Measurements from ENCODE around the gene PDLIM4. TPM values are rescaled to one million over a fixed set of nuclear protein-coding genes. Genes with fewer than 3 reads are reported as not detected.

Gene PDLIM4
- total and polyA plus RNA-seq, 2 experiments from 2014 or later = 25.2 to 31.8 TPM

- TF ChIP-seq STAT1 (IDR thresholded peaks at IDR 0.05; ENCODE audit: unreplicated experiment) = no peak
- no peak for TF ChIP-seq POLR2AphosphoS5 (IDR thresholded peaks at IDR 0.05; ENCODE audit: low read depth)
- TF ChIP-seq ZNF114 (CRISPR knock-in tag; IDR thresholded peaks at IDR 0.05) = no peak
- no peak for TF ChIP-seq JUNB (IDR thresholded peaks at IDR 0.05; ENCODE audit: unreplicated experiment)
- TF ChIP-seq EZH2phosphoT487 (IDR thresholded peaks at IDR 0.05; ENCODE audit: unreplicated experiment) = no peak
- no peak for TF ChIP-seq EZH2 (IDR thresholded peaks at IDR 0.05; ENCODE audit: low read depth, unreplicated experiment)
- TF ChIP-seq REST (IDR thresholded peaks at IDR 0.05; ENCODE audit: unreplicated experiment) = no peak
- no peak for TF ChIP-seq CREB1 (CRISPR knock-in tag; IDR thresholded peaks at IDR 0.05; ENCODE audit: low read depth)
- TF ChIP-seq NANOG (IDR thresholded peaks at IDR 0.05; ENCODE audit: borderline replicate concordance) = no peak
Measured at GRCh38 chr5:132209131-132209530, 48.4 kb upstream of the PDLIM4 start (continued).

GRCh38 chr5:132209901-132210545, 47.5 kb upstream of the PDLIM4 start:
- peaks cover 7% of the 10 kb centered on the region for H3K27me3 Mint-ChIP-seq (ENCODE audit: insufficient read depth, low read depth, poor library complexity)
- no peaks in the 10 kb centered on the region for H3F3A ChIP-seq (replicated peaks; ENCODE audit: low read depth)
- ATAC-seq = no peak
- TF ChIP-seq ETS1 (IDR thresholded peaks at IDR 0.05) (no peak), EZH2 (IDR thresholded peaks at IDR 0.05; ENCODE audit: low read depth, unreplicated experiment) (no peak), CREB1 (CRISPR knock-in tag; IDR thresholded peaks at IDR 0.05; ENCODE audit: low read depth) (no peak), NANOG (IDR thresholded peaks at IDR 0.05; ENCODE audit: borderline replicate concordance) (no peak), ZNF462 (CRISPR knock-in tag; IDR thresholded peaks at IDR 0.05) (no peak), ZNF331 (CRISPR knock-in tag; IDR thresholded peaks at IDR 0.05; ENCODE audit: low read depth) (no peak), STAT1 (IDR thresholded peaks at IDR 0.05; ENCODE audit: unreplicated experiment) (no peak)

More at GRCh38 chr5:132209901-132210545, 47.5 kb upstream of the PDLIM4 start:
- no peaks in the 10 kb centered on the region for H3K4me1 ChIP-seq (ENCODE audit: insufficient read depth)
- H3K79me2 ChIP-seq (replicated peaks; ENCODE audit: insufficient read depth) = no peaks in the 10 kb centered on the region
- no peak overlapping the region for H2AFZ ChIP-seq
- no peak overlapping the region for H3K4me3 ChIP-seq
- H3K27me3 ChIP-seq (ENCODE audit: insufficient read depth) = no peaks in the 10 kb centered on the region
- DNase-seq (ENCODE audit: low spot score) = no peak
- H3K36me3 Mint-ChIP-seq (ENCODE audit: low read depth) = no peaks in the 10 kb centered on the region
- H3K27ac Mint-ChIP-seq = no peak overlapping the region
- H3K4me3 Mint-ChIP-seq = no peak overlapping the region
- H3K9me2 ChIP-seq (ENCODE audit: insufficient read depth) = 0 out of 2 replicates have a peak, but pooled peaks cover 5% of the 10 kb centered on the region
- no peaks in the 10 kb centered on the region for H3K9me3 Mint-ChIP-seq
- H4K20me1 ChIP-seq (replicated peaks; ENCODE audit: insufficient read depth) = no peaks in the 10 kb centered on the region
- no peak overlapping the region for H3K27ac ChIP-seq (ENCODE audit: low read depth)
- H3K4me1 Mint-ChIP-seq = peaks cover 6% of the 10 kb centered on the region; the same call in 2 of the 3 replicates
- no peak overlapping the region for H3K4me2 ChIP-seq
- no peaks in the 10 kb centered on the region for H3K36me3 ChIP-seq (ENCODE audit: insufficient read depth)

Data from GM23338 (cell line).